Adrenal gland (tissue), 12 donors: ENCODE measurements around the gene NBPF14. TPM values are rescaled to one million over a fixed set of nuclear protein-coding genes. Genes with fewer than 3 reads are reported as not detected.
"Not testable (repeated sequence)": the region's sequence is repeated elsewhere in the genome, so short reads cannot be mapped to it uniquely, and the experiment has no call there.

Experiments used
- DNase-seq, 7 donors: peaks; one replicate each; pipeline ENCODE4 v3.0.0-alpha.2; 2019 to 2020
- H3K27ac ChIP-seq, 5 donors: fragments of 200-600 bp; sonication (generic) in 4 of 5; 1 replicate in 3 of 5; 2 replicates in 2 of 5; pipeline versions ENCODE4 v1.5.1 to v1.8.0; 2016 to 2020; ENCODE audit warnings: mild to moderate bottlenecking in 1 of 5
- H3K27me3 ChIP-seq: fragments of 200-600 bp; 2 replicates; pipeline ENCODE4 v1.8.0; 2021
- H3K36me3 ChIP-seq, 2 donors: fragments of 200-600 bp; replicated peaks in 1 of 2; 1 replicate in 1 of 2; 2 replicates in 1 of 2; pipeline versions ENCODE4 v1.5.1 to v1.8.0; 2018 to 2022
- H3K4me1 ChIP-seq, 2 donors: fragments of 200-600 bp; replicated peaks in 1 of 2; 1 replicate in 1 of 2; 2 replicates in 1 of 2; pipeline versions ENCODE4 v1.5.1 to v1.8.0; 2018 to 2021
- H3K4me3 ChIP-seq, 4 donors: fragments of 200-600 bp; sonication (generic) in 3 of 4; one replicate each; pipeline ENCODE4 v1.5.1; 2016 to 2018
- H3K9me3 ChIP-seq, 3 donors: fragments of 200-600 bp; sonication (generic) in 1 of 3; replicated peaks in 1 of 3; 1 replicate in 2 of 3; 2 replicates in 1 of 3; pipeline versions ENCODE4 v1.5.1 to v1.8.0; 2016 to 2021
- CTCF ChIP-seq, 6 experiments: fragments of 450-650 bp in 4 of 6; fragments of 200-600 bp in 2 of 6; sonication (generic) in 1 of 6; IDR thresholded peaks; 1 replicate in 5 of 6; 2 replicates in 1 of 6; pipeline versions ENCODE4 v1.5.1 to v1.8.0; 2016 to 2021; ENCODE audit warnings: antibody characterized with exemption in 6 of 6, mild to moderate bottlenecking in 2 of 6, moderate library complexity in 1 of 6
- POLR2A ChIP-seq, 2 donors: fragments of 450-650 bp; IDR thresholded peaks; one replicate each; pipeline ENCODE4 v1.6.1; 2017; ENCODE audit warnings: antibody characterized with exemption in 2 of 2, mild to moderate bottlenecking in 2 of 2, moderate library complexity in 1 of 2
- WGBS, 4 donors: extraction: QIAGEN DNeasy Blood & Tissue Kit in 2 of 4; methylation state at CpG; one replicate each; pipeline versions ENCODE4 v1.1.5 to v1.1.7; 2013 to 2017; 5-methylcytosine and 5-hydroxymethylcytosine counted together
- intact Hi-C, 2 donors: fragments of 100-400 bp; cut with DNase I; formaldehyde crosslinking; loops; one replicate each; pipeline versions ENCODE4 v1.14.1 to v1.15.0; 2022 to 2023
- polyA plus RNA-seq, 3 donors: library from polyadenylated mRNA; stranded (reverse); fragments of 200-250 nt in 2 of 3; fragments of 350-450 nt in 1 of 3; fragmentation: Illumina TruSeq in 1 of 3; extraction: RNeasy Lipid Tissue Mini Kit (QIAGEN cat#74804) in 1 of 3; gene quantifications; one replicate each; pipeline ENCODE4 v1.2.3, GENCODE V29; 2013 to 2014
- total RNA-seq, 9 donors: library from RNA; depleted of rRNA in 4 of 9; stranded (reverse); fragments of >200 nt in 4 of 9; fragments of 120-200 nt in 1 of 9; fragmentation: NEBNext Ultra II Directional in 1 of 9; extraction: Animal tissue kit (Norgen Biotek cat#: 25700) in 1 of 9; gene quantifications; one replicate each; pipeline versions ENCODE4 v1.1.0 to v1.2.4, GENCODE V29; 2013 to 2023
- donor health status: healthy with polysubstance abuse.
- donor health status: Bipolar disorder and iron deficiency.
- donor health status: DM: yes; HTN: yes; CAD: no.
- donor health status: DM: no; HTN: no; CAD: no.
- donor health status: DM: no; HTN: no; CAD: no.
- donor health status: DM: yes; HTN: yes; CAD: no.

NBPF14 gene
- total and polyA plus RNA-seq, 12 donors: 4.7 to 26.7 (median 12.5) TPM

- H3K9me3 ChIP-seq, intact Hi-C loops, H3K36me3 ChIP-seq, H3K4me1 ChIP-seq, H3K27me3 ChIP-seq, H3K27ac ChIP-seq, DNase-seq, H3K4me3 ChIP-seq: not testable (repeated sequence)
- 22 to 59% (median 45%) methylated on average over 9 to 18 of the region's 35 CpGs for WGBS, 4 donors
These were observed 72.3 kb downstream of the NBPF14 start for GRCh38 chr1:148523205-148524144.

- H3K36me3 ChIP-seq, H3K27me3 ChIP-seq, intact Hi-C loops, H3K4me1 ChIP-seq, H3K9me3 ChIP-seq: not testable (repeated sequence)
- DNase-seq: peak; percentile 69 to 97 (median 89)
- Histone ChIP-seq H3K4me3 (peak overlapping the region in 1 of 4 donors; percentile 57), H3K27ac (peak overlapping the region in 4 of 5 donors; percentile 31 to 85 (median 69))
- peak in 1 of 6 experiments; percentile 10 for TF ChIP-seq CTCF (IDR thresholded peaks at IDR 0.05)
- peak; percentile 98 to 99 for TF ChIP-seq POLR2A (IDR thresholded peaks at IDR 0.05)
- WGBS, 4 donors: 0 to 1% (median 1%) methylated on average over 23 to 30 of the region's 30 CpGs
These were observed 73.1 kb downstream of the NBPF14 start for GRCh38 chr1:148522561-148523204.

GRCh38 chr1:148522072-148522471, 73.7 kb downstream of the NBPF14 start:
- H3K27me3 ChIP-seq, H3K9me3 ChIP-seq, intact Hi-C loops, H3K36me3 ChIP-seq, H3K4me1 ChIP-seq: not testable (repeated sequence)
- peak; percentile 78 to 93 (median 86) for DNase-seq
- WGBS, 4 donors: 0 to 1% (median 0%) methylated on average over 4 to 17 of the region's 23 CpGs
- peak overlapping the region in 1 of 4 donors; percentile 57 for H3K4me3 ChIP-seq
- H3K27ac ChIP-seq: peak overlapping the region in 2 of 5 donors; percentile 17 to 78

- DNase-seq, H3K4me3 ChIP-seq, H3K4me1 ChIP-seq, intact Hi-C loops, H3K9me3 ChIP-seq, H3K27me3 ChIP-seq, H3K36me3 ChIP-seq, H3K27ac ChIP-seq: not testable (repeated sequence)
- WGBS, 4 donors: no CpG with 5 or more reads among the region's 3 CpGs
These were observed 81.5 kb downstream of the NBPF14 start for GRCh38 chr1:148514310-148514709.

- DNase-seq, H3K4me3 ChIP-seq, H3K9me3 ChIP-seq, H3K27ac ChIP-seq, intact Hi-C loops, H3K27me3 ChIP-seq, H3K36me3 ChIP-seq, H3K4me1 ChIP-seq: not testable (repeated sequence)
- 70 to 76% (median 72%) methylated on average over 2 to 9 of the region's 9 CpGs for WGBS, 4 donors
These were observed 83.1 kb downstream of the NBPF14 start for GRCh38 chr1:148512571-148513184.

GRCh38 chr1:148493933-148494332, 101.9 kb downstream of the NBPF14 start:
- intact Hi-C loops, H3K4me3 ChIP-seq: not testable (repeated sequence)

GRCh38 chr1:148483029-148483428, 112.8 kb downstream of the NBPF14 start, which contains the start of gene PPIAL4G:
Gene PPIAL4G, minus strand, starts transcription at chr1:148483302. Its CDS starts 50 bp downstream, at chr1:148483252.
- H3K36me3 ChIP-seq, H3K4me1 ChIP-seq, DNase-seq, H3K9me3 ChIP-seq, H3K27me3 ChIP-seq, H3K4me3 ChIP-seq, intact Hi-C loops, H3K27ac ChIP-seq: not testable (repeated sequence)
- 86 to 90% (median 88%) methylated on average over 11 to 12 of the region's 12 CpGs for WGBS, 4 donors

More at GRCh38 chr1:148493933-148494332, 101.9 kb downstream of the NBPF14 start:
- not testable (repeated sequence) for H3K9me3 ChIP-seq, DNase-seq, H3K4me1 ChIP-seq, H3K27ac ChIP-seq, H3K27me3 ChIP-seq, H3K36me3 ChIP-seq
